Iris pigment epithelial cell (primary cell): ENCODE measurements around the gene AOAH.
"Not testable (repeated sequence)": the region's sequence is repeated elsewhere in the genome, so short reads cannot be mapped to it uniquely, and the experiment has no call there.

Experiments
- DNase-seq: peaks from one replicate; pipeline ENCODE4 v3.0.0-alpha.2; 2011; ENCODE audit warnings: low read depth

Gene AOAH

GRCh38 chr7:36506820-36507219 is 217.5 kb downstream of the AOAH start:
- DNase-seq, result peak; percentile 61

- DNase-seq, result no peak
These were observed 218.0 kb downstream of the AOAH start for GRCh38 chr7:36506130-36506798.

GRCh38 chr7:36504617-36505016 is 219.7 kb downstream of the AOAH start:
- DNase-seq, result not testable (repeated sequence)

GRCh38 chr7:36504216-36504615 is 220.1 kb downstream of the AOAH start:
- DNase-seq, result not testable (repeated sequence)

- no peak for DNase-seq
These were observed 226.5 kb downstream of the AOAH start for GRCh38 chr7:36497775-36498174.

- peak; percentile 33 for DNase-seq
These were observed 227.1 kb downstream of the AOAH start for GRCh38 chr7:36497176-36497575.

GRCh38 chr7:36496576-36496975 is 227.7 kb downstream of the AOAH start:
- DNase-seq, result no peak

GRCh38 chr7:36491317-36491716 is 233.0 kb downstream of the AOAH start:
- no peak for DNase-seq

- no peak for DNase-seq
These were observed 233.9 kb downstream of the AOAH start for GRCh38 chr7:36490419-36490830.

- DNase-seq, result not testable (repeated sequence)
These were observed 235.6 kb downstream of the AOAH start for GRCh38 chr7:36488672-36489071.

- peak; percentile 68 for DNase-seq
These were observed 236.4 kb downstream of the AOAH start for GRCh38 chr7:36487756-36488336.

GRCh38 chr7:36486336-36486735 is 238.0 kb downstream of the AOAH start:
- no peak for DNase-seq

- DNase-seq, result no peak
These were observed 240.0 kb downstream of the AOAH start for GRCh38 chr7:36484265-36484664.

GRCh38 chr7:36483853-36484252 is 240.4 kb downstream of the AOAH start:
- DNase-seq, result not testable (repeated sequence)

GRCh38 chr7:36478745-36479144 is 245.5 kb downstream of the AOAH start:
- DNase-seq, result no peak

- DNase-seq, result no peak
These were observed 248.9 kb downstream of the AOAH start for GRCh38 chr7:36475381-36475780.

GRCh38 chr7:36475011-36475342 is 249.3 kb downstream of the AOAH start:
- DNase-seq, result no peak

GRCh38 chr7:36474283-36475010 is 249.8 kb downstream of the AOAH start:
- DNase-seq, result peak; percentile 47

GRCh38 chr7:36473454-36474282 is 250.6 kb downstream of the AOAH start:
- no peak for DNase-seq

GRCh38 chr7:36472141-36472729 is 252.1 kb downstream of the AOAH start:
- no peak for DNase-seq

GRCh38 chr7:36469236-36469635 is 255.1 kb downstream of the AOAH start:
- no peak for DNase-seq
